Measurements from ENCODE around the gene BBS7.

DNA sequence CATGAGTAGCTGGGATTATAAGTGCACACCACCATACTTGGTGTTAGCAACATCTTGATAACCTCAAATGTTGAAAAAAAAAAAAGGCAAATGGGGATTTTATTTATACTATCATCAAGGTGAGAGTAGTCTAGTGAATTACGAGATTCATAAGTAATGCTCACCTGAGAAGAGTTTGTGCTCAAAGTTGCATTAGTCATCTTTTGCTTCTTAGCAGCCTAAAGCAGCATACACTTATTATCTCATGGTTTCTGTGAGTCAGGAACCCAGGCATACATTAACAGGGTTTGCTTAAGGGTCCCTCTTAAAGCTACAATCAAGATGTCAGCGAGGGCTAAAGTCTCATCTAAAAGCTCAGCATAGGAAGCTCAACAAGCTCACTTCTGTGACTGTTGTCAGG, 77.3 kb downstream of the BBS7 start:
- TF ChIP-seq, protein P1, sequence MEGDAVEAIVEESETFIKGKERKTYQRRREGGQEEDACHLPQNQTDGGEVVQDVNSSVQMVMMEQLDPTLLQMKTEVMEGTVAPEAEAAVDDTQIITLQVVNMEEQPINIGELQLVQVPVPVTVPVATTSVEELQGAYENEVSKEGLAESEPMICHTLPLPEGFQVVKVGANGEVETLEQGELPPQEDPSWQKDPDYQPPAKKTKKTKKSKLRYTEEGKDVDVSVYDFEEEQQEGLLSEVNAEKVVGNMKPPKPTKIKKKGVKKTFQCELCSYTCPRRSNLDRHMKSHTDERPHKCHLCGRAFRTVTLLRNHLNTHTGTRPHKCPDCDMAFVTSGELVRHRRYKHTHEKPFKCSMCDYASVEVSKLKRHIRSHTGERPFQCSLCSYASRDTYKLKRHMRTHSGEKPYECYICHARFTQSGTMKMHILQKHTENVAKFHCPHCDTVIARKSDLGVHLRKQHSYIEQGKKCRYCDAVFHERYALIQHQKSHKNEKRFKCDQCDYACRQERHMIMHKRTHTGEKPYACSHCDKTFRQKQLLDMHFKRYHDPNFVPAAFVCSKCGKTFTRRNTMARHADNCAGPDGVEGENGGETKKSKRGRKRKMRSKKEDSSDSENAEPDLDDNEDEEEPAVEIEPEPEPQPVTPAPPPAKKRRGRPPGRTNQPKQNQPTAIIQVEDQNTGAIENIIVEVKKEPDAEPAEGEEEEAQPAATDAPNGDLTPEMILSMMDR (IDR thresholded peaks at IDR 0.05; ENCODE audit: poor library complexity, severe bottlenecking), result no peak
- TF ChIP-seq EZH2 (IDR thresholded peaks at IDR 0.05; ENCODE audit: borderline replicate concordance, insufficient read depth, low read length, poor library complexity, severe bottlenecking) (no peak), EP300 (conservative IDR thresholded peaks at IDR 0.05; ENCODE audit: poor library complexity, severe bottlenecking) (no peak), POLR2AphosphoS5 (IDR thresholded peaks at IDR 0.05) (no peak), RAD21 (conservative IDR thresholded peaks at IDR 0.05) (no peak), TAF1 (IDR thresholded peaks at IDR 0.05; ENCODE audit: low read depth) (no peak), MXI1 (conservative IDR thresholded peaks at IDR 0.05; ENCODE audit: poor library complexity, severe bottlenecking) (no peak)
- TF ChIP-seq, protein P2, sequence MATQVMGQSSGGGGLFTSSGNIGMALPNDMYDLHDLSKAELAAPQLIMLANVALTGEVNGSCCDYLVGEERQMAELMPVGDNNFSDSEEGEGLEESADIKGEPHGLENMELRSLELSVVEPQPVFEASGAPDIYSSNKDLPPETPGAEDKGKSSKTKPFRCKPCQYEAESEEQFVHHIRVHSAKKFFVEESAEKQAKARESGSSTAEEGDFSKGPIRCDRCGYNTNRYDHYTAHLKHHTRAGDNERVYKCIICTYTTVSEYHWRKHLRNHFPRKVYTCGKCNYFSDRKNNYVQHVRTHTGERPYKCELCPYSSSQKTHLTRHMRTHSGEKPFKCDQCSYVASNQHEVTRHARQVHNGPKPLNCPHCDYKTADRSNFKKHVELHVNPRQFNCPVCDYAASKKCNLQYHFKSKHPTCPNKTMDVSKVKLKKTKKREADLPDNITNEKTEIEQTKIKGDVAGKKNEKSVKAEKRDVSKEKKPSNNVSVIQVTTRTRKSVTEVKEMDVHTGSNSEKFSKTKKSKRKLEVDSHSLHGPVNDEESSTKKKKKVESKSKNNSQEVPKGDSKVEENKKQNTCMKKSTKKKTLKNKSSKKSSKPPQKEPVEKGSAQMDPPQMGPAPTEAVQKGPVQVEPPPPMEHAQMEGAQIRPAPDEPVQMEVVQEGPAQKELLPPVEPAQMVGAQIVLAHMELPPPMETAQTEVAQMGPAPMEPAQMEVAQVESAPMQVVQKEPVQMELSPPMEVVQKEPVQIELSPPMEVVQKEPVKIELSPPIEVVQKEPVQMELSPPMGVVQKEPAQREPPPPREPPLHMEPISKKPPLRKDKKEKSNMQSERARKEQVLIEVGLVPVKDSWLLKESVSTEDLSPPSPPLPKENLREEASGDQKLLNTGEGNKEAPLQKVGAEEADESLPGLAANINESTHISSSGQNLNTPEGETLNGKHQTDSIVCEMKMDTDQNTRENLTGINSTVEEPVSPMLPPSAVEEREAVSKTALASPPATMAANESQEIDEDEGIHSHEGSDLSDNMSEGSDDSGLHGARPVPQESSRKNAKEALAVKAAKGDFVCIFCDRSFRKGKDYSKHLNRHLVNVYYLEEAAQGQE (IDR thresholded peaks at IDR 0.05; ENCODE audit: borderline replicate concordance), result no peak

All from neural cell (in vitro differentiated cells).